Vagina (tissue), 2 donors: ENCODE measurements around the gene IRX5. TPM values are rescaled to one million over a fixed set of nuclear protein-coding genes. Genes with fewer than 3 reads are reported as not detected.

Experiments used
- DNase-seq, 2 donors: peaks; one replicate each; pipeline ENCODE4 v3.0.0-alpha.2; 2017; ENCODE audit errors: extremely low spot score in 2 of 2
- H3K27ac ChIP-seq: fragments of 200-600 bp; sonication (generic); one replicate; pipeline ENCODE4 v1.5.1; 2019
- H3K27me3 ChIP-seq: fragments of 200-600 bp; sonication (generic); one replicate; pipeline ENCODE4 v1.5.1; 2019
- H3K36me3 ChIP-seq, 2 donors: fragments of 200-600 bp; sonication (generic); one replicate each; pipeline ENCODE4 v1.5.1; 2017 to 2019
- H3K4me1 ChIP-seq: fragments of 200-600 bp; sonication (generic); one replicate; pipeline ENCODE4 v1.5.1; 2019
- H3K4me3 ChIP-seq, 2 donors: fragments of 200-600 bp; sonication (generic); 1 replicate in 1 of 2; 2 replicates in 1 of 2; pipeline ENCODE4 v1.5.1; 2016 to 2019
- H3K9me3 ChIP-seq: fragments of 200-600 bp; sonication (generic); one replicate; pipeline ENCODE4 v1.5.1; 2019
- POLR2A ChIP-seq, 2 donors: fragments of 450-650 bp; IDR thresholded peaks; one replicate each; pipeline ENCODE4 v1.6.1; 2017; ENCODE audit warnings: antibody characterized with exemption in 2 of 2, mild to moderate bottlenecking in 2 of 2, moderate library complexity in 2 of 2
- POLR2AphosphoS5 ChIP-seq, 2 donors: sonication (generic); formaldehyde crosslinking; IDR thresholded peaks; one replicate each; pipeline ENCODE4 v1.9.0; 2017; ENCODE audit warnings: antibody characterized with exemption in 2 of 2, mild to moderate bottlenecking in 2 of 2, low read depth in 1 of 2; ENCODE audit not compliant: insufficient read depth in 1 of 2
- intact Hi-C: fragments of 100-400 bp; cut with DNase I; formaldehyde crosslinking; loops from one replicate; pipeline ENCODE4 v1.15.1; 2023
- total RNA-seq: library from RNA; depleted of rRNA; stranded (reverse); fragments of >200 nt; gene quantifications from one replicate; pipeline ENCODE4 v1.2.3, GENCODE V29; 2016
- TF ChIP-seq, protein P1 (sequence below), 3 experiments: fragments of 450-650 bp in 2 of 3; fragments of 200-600 bp in 1 of 3; sonication (generic) in 1 of 3; IDR thresholded peaks; one replicate each; pipeline ENCODE4 v1.5.1; 2017 to 2019; ENCODE audit warnings: antibody characterized with exemption in 3 of 3, mild to moderate bottlenecking in 2 of 3, moderate library complexity in 2 of 3

IRX5 gene
- total RNA-seq, 1 donor from 2014 or later, result 11.0 TPM

DNA sequence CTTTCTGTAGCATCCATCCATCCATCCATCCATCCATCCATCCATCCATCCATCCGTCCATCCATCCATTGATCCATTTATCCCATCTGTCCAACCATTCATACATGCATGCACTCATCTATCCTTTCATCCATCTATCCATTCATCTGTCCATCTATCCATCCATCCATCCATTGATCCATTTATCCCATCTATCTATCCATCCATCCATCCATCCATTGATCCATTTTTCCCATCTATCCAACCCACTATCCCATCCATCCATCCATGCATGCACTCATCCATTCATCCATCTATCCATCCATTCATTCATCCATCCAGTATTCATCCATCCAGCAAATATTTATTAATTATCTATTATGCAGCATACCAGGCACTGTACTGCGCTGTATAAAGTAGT is 34.8 kb downstream of the IRX5 start:
- DNase-seq, result no peak
- no peaks in the 10 kb centered on the region for H3K27me3 ChIP-seq
- H3K4me1 ChIP-seq, result no peaks in the 10 kb centered on the region
- no peak overlapping the region for H3K27ac ChIP-seq
- H3K36me3 ChIP-seq, result no peaks in the 10 kb centered on the region
- intact Hi-C loops, result no loop called here
- no peak overlapping the region for H3K4me3 ChIP-seq
- TF ChIP-seq POLR2AphosphoS5 (IDR thresholded peaks at IDR 0.05; ENCODE audit: insufficient read depth in 1 of 2, low read depth in 1 of 2), result no peak
- TF ChIP-seq POLR2A (IDR thresholded peaks at IDR 0.05), result no peak
- TF ChIP-seq, protein P1, sequence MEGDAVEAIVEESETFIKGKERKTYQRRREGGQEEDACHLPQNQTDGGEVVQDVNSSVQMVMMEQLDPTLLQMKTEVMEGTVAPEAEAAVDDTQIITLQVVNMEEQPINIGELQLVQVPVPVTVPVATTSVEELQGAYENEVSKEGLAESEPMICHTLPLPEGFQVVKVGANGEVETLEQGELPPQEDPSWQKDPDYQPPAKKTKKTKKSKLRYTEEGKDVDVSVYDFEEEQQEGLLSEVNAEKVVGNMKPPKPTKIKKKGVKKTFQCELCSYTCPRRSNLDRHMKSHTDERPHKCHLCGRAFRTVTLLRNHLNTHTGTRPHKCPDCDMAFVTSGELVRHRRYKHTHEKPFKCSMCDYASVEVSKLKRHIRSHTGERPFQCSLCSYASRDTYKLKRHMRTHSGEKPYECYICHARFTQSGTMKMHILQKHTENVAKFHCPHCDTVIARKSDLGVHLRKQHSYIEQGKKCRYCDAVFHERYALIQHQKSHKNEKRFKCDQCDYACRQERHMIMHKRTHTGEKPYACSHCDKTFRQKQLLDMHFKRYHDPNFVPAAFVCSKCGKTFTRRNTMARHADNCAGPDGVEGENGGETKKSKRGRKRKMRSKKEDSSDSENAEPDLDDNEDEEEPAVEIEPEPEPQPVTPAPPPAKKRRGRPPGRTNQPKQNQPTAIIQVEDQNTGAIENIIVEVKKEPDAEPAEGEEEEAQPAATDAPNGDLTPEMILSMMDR (IDR thresholded peaks at IDR 0.05), result no peak
- no peaks in the 10 kb centered on the region for H3K9me3 ChIP-seq

DNA sequence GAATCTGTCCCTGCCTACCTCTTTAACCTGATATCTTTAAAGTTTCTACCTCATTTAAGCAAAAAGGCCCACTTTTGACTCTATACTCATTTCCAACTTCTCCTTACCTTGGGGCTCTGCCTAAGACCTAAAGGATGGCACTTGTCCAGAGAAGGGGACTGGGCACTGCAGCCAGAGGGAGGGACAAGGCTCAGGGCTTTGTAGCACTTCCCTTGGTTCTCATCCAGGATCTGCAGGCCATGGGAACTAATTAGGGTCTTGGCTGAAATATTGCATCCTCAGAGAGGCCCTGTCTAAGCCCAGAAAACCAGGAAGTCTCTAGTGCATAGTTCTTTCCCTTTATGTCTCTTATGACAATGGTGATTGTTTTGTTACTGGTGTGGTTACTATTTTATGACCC is 37.3 kb downstream of the IRX5 start:
- intact Hi-C loops, result no loop called here
- TF ChIP-seq, protein P1 (IDR thresholded peaks at IDR 0.05), result no peak
- TF ChIP-seq POLR2AphosphoS5 (IDR thresholded peaks at IDR 0.05; ENCODE audit: insufficient read depth in 1 of 2, low read depth in 1 of 2) (no peak), POLR2A (IDR thresholded peaks at IDR 0.05) (no peak)
- H3K9me3 ChIP-seq, result no peaks in the 10 kb centered on the region

DNA sequence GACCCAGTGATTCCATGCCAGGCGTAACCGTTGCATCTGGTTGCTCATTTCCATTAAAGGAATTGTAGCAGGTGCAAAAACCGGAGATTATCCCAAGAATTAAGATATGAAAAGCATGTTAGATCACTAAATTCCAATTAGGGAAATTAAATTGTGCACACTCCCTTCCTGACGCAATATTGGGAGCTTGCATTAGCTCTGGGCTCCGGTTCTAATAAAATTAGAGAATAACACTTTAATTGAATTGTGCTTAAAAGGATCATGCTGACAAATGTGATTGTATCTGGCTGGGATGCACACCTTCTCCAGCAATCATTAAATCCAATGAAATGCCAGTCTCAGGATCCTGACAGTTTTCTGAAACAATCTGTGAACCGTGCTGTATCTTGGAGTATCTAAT is 38.1 kb downstream of the IRX5 start:
- intact Hi-C loops, result no loop called here
- TF ChIP-seq POLR2AphosphoS5 (IDR thresholded peaks at IDR 0.05; ENCODE audit: insufficient read depth in 1 of 2, low read depth in 1 of 2) (no peak), POLR2A (IDR thresholded peaks at IDR 0.05) (no peak)
- TF ChIP-seq, protein P1 (IDR thresholded peaks at IDR 0.05), result no peak

More for the DNA sequence above, 37.3 kb downstream of the IRX5 start:
- Histone ChIP-seq H3K27ac (no peak overlapping the region), H3K4me1 (no peaks in the 10 kb centered on the region), H3K36me3 (no peaks in the 10 kb centered on the region), H3K4me3 (no peak overlapping the region), H3K27me3 (no peaks in the 10 kb centered on the region)
- no peak for DNase-seq

DNA sequence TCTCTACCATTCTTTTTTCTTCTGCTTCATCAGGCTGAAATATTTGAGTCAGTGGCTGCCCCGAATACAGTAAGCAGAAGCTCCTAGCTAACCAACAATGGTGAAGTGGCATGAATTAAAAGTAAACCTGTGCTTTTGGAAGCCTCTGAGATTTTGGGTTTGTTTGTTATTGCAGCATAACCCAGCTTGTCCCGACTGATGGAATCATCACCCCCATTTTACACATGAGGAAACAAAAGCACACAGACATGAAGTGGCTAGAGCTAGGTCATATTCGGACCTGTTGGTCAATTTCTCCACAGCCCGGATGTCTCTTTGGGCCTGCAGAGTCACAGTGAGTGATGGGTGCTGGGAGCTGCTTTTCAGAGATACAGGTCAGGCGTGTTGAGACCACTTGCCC is 39.4 kb downstream of the IRX5 start:
- Histone ChIP-seq H3K27ac (no peak overlapping the region), H3K9me3 (no peaks in the 10 kb centered on the region), H3K36me3 (no peaks in the 10 kb centered on the region), H3K4me1 (no peaks in the 10 kb centered on the region), H3K4me3 (no peak overlapping the region), H3K27me3 (no peaks in the 10 kb centered on the region)
- no peak for DNase-seq
- TF ChIP-seq POLR2A (IDR thresholded peaks at IDR 0.05) (no peak), POLR2AphosphoS5 (IDR thresholded peaks at IDR 0.05; ENCODE audit: insufficient read depth in 1 of 2, low read depth in 1 of 2) (no peak)
- TF ChIP-seq, protein P1 (IDR thresholded peaks at IDR 0.05), result no peak
- intact Hi-C loops, result no loop called here

More for the DNA sequence above, 38.1 kb downstream of the IRX5 start:
- H3K9me3 ChIP-seq, result no peaks in the 10 kb centered on the region
- H3K4me1 ChIP-seq, result no peaks in the 10 kb centered on the region
- H3K27ac ChIP-seq, result no peak overlapping the region
- no peaks in the 10 kb centered on the region for H3K36me3 ChIP-seq
- DNase-seq, result no peak
- H3K4me3 ChIP-seq, result no peak overlapping the region
- H3K27me3 ChIP-seq, result no peaks in the 10 kb centered on the region

DNA sequence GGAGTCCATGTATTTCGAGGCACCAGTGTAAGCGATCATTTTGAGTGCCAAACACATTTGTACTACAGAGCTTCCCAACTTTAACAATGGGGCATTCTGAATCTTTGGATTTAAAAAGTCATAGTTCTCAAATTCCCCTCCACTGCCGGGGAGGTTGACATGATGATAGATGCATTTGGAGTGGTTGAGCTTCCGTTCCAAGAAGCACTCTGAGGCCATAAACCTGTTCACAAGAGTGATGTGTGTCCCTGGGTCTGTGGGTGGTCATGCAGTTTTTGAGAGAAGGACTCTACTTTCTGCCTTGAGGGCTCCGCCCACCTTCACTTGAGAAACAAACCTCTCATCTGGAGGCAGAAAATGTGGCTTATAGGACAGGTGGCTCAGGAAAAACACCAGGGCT is 43.7 kb downstream of the IRX5 start:
- H3K27ac ChIP-seq, result no peak overlapping the region
- DNase-seq, result no peak
- TF ChIP-seq POLR2A (IDR thresholded peaks at IDR 0.05), result no peak
- TF ChIP-seq, protein P1 (IDR thresholded peaks at IDR 0.05), result no peak
- no peak for TF ChIP-seq POLR2AphosphoS5 (IDR thresholded peaks at IDR 0.05; ENCODE audit: insufficient read depth in 1 of 2, low read depth in 1 of 2)
- H3K4me3 ChIP-seq, result no peak overlapping the region
- H3K9me3 ChIP-seq, result no peaks in the 10 kb centered on the region
- H3K27me3 ChIP-seq, result no peaks in the 10 kb centered on the region
- no peaks in the 10 kb centered on the region for H3K4me1 ChIP-seq
- no peaks in the 10 kb centered on the region for H3K36me3 ChIP-seq
- intact Hi-C loops, result no loop called here
